NCI-H146 treated with DMSO at 0.1 percent for 48 hours (cell line): Measurements from ENCODE around the gene SOCS6.
A peak's percentile ranks its signal among the peaks of the same experiment; 100 is the strongest.
"Not testable (repeated sequence)": the region's sequence is repeated elsewhere in the genome, so short reads cannot be mapped to it uniquely, and the experiment has no call there.

Source experiments
- DNase-seq: peaks from one replicate; lab custom pipeline; 2025; ENCODE audit not compliant: unreplicated experiment; lab: John Stamatoyannopoulos, UW

The SOCS6 gene

DNA sequence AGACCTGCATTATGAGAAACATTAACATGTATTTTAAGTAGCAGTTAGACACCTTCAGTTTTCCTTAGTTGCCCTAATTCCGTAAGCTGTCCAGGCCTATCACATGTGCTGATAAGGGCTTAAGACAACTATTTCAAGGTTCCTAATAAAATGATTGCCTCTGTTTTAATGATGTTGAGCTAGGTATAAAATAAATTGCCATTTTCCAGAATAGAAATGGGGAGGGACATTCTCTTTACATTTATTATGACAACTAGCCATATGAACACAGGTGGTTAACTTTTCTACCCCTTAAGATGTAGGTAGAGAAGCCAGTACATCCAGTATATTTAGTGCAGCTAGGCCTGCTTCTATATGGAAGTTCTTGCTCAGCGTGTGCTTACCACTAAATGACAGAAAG is 65.9 kb downstream of the SOCS6 start:
- no peak for DNase-seq

DNA sequence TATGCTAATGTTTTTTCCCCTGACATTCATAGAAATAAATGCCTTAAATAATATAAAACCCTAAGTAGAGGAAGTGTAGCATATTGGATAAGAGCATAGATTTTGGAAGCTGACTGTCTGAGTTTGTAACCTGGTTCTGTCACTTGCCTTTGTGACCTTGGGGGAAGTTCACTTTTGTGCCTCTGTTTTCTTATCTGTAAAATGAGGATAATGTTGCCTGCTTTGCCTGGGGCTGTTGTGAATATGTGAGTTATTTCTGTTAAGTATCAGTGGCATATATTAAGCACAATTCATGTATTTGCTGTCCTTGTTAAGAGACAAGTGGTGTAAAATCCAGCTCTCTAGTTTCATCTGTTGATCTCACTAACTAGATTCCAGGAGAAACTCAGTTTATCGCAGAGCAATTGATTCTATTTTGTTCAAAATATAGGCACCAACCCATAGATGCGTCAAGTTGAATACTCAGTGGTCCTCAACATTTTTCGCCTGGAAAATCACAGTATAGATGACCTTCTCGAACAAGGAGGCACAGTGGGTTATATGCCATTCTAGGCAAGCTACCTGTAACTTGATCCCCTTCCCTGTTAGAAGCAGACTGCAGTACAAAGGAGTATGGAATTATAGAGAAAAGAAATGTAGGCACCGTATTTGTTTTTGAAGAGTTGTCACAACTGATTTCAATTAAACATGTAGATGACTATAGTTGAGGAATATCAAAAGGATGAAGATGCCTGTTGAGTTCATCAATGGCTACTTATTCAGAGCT is 67.0 kb downstream of the SOCS6 start:
- DNase-seq: peak; percentile 47

DNA sequence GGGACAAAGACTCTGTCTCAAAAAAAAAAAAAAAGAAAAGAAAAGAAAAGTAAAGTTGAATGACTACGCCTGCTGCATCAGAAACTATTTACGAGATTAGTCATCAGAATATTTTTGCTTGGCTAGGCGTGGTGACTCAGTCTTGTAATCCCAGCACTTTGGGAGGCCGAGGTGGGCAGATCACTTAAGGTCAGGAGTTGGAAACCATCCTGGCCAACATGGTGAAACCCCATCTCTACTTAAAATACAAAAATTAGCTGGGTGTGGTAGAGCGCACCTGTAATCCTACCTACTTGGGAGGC is 69.2 kb downstream of the SOCS6 start:
- DNase-seq: not testable (repeated sequence)

DNA sequence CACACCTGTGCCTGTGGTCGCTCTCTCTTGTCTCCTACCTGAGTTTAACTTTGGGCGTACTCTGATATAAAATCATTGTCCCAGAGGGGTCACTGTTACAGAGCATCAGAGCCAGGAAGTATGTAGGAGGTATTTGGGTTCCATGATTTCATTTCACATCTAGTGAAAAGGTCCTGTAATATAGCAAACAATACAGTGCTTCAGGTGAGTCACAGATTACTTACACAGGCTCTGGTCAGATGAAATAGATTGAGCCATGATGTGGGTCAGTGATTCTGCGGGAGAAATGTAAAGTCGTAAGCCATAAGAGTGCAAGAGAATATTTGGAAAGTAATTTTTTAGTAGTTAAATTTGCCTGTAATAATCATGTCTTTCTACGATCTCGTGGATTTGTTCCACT is 70.2 kb downstream of the SOCS6 start:
- DNase-seq: no peak

DNA sequence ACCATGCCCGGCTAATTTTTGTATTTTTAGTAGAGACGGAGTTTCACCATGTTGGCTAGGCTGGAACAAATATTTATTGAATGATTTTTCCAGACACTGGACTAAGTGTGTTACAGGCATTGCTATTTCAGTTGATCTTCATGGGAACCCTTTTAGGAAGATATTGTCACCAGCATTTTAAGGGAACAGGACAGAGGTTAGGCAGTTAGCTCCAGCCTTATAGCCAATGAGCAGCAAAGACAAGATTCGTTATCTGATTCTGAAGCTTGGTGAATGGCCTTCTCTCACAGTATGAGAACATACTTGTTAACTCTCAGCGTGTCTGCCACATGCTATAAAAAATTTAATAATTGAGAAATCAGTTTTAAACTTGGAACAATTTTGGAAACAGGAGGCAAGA is 73.4 kb downstream of the SOCS6 start:
- no peak for DNase-seq

DNA sequence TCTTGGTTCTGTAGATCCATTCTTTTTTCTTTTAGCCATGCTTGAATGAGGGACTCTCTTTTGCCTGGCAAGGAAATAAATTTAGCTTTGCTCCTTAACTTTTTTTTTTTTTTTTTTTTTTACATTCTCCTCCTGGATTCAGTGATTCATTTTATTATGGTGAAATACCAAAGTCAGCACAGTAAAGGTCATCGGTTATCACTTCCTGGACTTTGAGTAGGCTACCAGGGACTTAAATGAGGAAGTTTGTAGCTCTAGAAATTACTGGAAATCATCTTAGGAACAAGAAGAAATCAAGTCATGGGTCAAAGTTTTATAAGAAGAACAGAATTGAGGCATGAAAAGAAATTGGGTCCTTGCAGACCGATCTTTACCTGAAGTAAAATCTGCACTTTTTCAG is 75.0 kb downstream of the SOCS6 start:
- DNase-seq: no peak

DNA sequence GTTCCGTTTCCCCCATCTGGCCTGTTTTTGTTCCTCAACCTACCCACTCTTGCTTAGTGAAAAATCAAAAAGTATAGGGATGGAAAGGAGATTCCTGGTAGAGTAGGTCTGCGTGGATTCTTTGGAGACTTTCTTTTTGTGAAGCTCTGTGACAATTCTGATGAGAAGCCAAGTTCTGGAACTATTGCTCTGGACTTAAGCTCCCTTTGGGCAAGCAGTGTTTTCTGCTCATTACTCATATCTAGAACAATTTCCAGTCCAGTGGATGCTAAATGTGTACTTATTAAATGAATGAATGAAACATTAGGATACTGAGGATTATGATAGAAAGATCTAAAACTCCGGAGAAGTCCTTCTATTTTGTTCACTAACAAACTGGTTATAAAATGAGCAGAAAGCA is 76.5 kb downstream of the SOCS6 start:
- DNase-seq: no peak

DNA sequence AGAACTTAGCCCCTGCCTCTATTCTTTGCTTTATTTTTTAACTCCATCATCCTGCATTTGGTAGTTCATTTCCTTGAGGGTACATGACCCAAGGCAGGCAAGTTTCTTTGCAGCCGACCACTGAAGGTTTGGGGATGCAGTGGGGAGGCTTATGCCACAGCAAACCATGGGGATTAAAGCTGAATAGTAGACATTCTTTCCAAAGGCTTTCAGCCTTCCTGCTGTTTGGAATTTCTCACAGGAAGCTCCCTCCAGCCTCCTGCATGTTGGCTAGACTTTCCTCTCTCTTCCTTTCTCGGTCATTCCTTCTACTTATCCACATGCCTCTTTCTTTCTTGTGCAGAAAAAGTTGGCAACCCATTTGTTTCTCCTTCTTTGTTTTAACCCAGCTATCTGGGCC is 77.3 kb downstream of the SOCS6 start:
- DNase-seq: no peak

DNA sequence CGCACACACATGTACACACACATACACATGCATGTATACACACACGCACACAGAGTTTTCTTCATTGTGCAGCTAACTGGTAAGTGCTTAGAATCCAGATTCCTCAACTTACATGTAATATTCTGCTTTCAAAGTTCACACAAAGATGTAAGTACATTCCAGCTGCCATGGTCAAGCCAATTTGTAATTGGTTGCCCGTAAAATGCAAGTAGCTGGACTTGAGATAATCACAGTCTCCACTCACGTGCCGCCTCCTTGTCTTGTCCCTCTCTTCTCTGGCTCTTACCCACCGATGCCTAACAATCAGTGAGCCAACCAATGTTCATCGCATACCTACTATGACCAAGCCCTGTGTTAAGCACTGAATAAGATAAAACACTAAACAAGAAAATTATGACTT is 77.8 kb downstream of the SOCS6 start:
- no peak for DNase-seq

DNA sequence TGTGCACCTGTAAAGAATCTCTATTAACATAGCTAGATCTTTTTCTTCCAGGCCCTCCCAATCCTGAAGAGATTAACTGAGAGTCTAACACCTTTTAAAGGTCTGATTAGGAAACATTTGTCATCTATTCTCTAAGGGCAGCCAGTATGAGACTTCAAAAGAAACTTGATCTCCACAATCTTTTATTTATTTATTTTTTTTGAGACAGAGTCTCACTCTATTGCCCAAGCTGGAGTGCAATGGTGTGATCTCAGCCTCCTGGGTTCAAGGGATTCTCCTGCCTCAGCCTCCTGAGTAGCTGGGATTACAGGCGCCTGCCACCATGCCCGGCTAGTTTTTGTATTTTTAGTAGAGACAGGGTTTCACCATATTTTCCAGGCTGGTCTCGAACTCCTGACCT is 78.5 kb downstream of the SOCS6 start:
- not testable (repeated sequence) for DNase-seq

DNA sequence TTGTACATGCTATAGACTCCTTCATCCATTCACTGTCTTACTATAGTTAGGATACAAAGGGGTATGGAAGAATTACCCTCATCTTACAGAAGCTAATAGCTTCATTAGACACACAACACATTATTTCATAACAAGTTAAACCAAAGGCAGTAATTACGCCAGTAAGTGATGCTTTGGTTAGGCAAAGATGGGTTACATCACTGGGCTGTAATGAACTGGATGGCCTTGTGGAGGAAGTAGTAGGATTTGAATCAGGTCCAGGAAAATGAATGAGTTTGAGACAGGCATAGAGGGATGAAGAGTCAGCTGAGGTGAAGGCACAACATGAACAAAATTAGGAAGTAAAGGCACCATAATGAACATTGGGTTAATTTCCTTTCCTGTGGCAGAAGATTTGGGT is 80.1 kb downstream of the SOCS6 start:
- DNase-seq: no peak

DNA sequence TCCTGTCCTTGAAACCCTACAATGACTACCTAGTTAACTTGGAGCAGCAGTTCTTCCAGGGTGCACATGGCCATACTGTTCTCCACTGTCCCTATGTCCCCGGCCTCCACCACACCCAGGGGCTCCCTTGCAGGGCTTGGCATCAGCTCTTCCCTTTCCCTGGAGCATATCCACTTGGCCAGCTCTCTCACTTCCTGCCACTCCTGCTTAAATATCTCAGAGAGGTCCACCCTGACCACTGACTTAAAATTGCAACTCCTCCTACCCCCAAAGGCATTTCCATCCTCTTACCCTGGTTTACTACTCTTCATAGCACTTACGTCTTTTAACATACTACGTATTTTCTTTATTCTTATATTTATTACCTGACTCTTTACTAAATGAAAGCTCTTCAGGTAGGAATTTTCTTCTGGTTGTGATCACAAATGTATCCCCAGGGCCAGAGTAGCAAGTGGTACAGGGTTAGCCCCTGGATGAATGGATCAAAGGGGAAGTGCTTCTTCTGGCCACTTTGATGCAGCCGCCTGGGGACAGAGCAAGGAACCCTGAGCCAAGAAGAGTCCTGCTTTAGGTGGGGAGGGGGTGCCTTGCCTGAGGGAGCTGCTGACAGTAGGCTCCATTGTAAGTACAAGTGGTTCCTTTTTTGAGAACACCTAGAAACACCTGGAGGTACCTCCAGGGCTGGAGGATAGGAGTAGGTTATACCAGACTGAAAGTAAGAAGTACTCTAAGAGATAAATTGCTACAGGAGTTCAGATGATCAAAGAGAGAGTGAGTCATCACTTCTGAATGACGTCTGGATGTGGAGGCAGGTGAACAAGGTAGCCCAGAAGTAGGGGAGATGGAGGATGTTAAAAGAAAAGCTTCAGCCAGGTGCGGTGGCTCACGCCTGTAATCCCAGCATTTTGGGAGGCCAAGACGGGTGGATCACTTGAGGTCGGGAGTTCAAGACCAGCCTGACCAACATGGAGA is 82.2 kb downstream of the SOCS6 start:
- DNase-seq: no peak

DNA sequence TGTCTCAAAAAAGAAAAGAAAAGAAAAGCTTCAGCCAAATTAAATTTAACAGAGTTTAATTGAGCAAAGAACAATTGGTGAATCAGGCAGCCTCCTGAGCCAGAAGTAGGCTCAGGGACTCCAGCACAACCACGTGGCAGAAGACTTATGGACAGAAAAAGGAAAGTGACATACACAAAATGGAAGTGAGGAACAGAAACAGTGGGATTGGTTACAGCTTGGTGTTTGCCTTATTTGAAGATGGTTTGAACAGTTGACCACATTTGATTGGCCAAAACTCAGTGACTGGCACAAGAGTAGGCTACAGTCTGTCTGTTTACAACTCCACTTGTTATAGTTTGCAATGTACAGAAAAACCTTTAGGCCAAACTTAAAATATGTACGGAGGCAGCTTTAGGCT is 83.1 kb downstream of the SOCS6 start:
- no peak for DNase-seq

DNA sequence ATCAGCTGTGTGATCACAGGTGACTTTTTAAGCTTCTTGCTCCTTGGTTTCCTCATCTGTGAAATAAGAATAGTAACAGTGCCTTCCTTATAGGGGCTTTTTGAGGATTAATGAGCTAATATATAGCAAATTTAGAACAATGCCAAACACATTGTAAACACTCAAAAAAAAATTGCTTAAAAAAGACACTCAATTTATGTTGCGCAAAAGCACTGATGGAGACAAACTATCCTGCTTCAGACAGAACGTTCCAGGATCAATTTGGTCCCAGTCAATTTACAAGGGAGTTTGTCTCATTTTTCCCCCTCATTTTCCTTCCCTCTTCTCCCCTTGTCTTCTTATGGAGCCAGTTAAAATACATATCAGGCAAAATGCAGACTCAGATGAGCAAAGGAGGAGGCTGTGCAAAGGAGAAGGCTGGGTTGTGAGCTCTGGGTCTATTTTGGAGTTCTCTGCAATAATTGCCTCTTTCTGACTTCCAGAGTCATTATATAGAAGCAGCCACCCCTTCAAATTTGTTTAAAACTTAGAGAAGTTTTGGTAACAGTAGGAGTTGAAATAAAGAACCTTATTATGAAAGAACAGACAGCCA is 83.7 kb downstream of the SOCS6 start:
- no peak for DNase-seq

DNA sequence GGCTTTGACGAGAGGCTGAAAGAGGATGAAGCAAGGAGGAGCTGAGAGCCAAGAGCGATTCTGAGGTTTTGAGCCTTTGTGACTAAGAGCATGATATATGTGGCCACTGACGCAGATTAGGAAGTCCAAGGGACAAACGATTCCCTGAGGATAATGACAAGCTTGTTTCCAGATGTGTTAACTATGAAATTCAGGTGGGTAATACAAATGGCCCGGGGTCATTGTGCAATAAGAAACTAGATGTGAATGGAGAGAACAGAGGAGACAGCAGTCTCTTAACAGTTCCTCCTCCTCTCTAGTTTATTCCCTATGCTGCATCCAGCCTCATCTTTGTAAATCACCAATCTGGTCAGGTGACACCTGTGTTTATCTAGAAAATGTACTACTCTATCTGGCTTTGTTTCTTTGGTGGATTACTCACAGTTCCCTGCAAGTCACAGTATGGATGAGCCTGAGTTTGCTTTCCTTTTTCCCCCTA is 84.2 kb downstream of the SOCS6 start:
- DNase-seq: no peak

DNA sequence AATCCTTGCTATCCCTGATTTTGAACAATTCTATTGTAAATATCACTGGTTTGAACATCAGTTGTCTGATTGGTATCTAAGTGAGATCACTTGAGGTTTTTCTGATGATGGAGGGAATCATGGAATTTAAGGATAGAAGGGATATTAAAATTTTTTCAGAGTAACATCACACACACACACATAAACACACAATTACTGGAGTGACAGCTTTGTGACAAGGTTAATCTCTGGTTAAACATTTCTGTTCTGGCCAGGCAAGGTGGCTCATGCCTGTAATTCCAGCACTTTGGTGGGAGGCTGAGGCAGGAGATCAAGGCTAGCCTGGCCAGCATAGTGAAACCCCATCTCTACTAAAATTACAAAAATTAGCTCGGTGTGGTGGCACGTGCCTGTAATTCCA is 85.3 kb downstream of the SOCS6 start:
- no peak for DNase-seq

DNA sequence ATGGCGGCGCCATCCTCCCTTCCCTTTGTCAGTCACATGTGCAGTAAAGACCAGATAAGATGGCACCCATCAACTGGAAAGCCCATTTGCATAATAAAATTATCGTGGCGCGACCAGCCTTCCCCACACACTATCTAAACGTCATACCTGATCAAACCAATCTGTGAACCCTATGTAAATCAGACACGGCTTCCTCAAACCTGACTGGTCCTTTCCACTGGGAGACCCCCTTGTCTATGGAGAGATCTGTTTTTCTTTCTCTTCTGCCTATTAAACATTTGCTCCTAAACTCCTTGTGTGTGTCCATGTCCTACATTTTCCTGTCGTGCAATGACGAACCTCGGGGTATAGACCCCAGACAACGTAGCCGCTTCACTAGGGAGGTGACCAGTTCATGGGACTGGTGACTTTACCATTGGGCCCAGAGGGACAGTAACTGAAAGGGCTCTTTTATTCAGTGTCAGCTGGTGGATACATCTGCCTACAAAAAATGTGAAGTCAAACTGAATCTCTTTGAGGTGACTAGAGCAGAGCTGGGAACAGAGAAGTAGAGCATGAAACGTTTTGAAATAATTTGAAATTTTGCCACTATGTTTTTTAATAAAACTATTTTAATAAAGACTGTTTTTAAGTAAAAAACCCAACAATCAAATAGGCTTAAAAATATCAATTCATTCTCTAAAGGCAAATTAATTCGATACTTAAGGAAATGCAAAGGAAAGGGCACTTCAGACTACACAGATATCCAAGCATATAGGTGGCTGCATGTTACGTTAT is 87.5 kb downstream of the SOCS6 start:
- DNase-seq: no peak

DNA sequence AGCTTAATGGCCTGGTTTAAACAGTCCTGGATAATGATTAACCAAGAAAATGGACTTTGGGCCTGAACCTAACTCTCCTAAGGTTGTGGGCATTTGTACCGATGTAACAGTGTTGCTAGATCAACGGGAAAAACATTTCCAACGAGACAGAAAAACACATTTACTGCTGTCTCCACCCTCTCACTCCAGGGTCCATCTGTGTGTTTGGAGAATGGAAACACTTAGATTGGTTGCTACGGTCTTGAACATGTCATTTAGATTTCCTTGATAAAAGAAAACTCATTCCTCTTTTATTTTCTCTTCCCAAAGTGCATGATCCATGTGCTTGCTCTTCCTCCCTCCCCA is 88.0 kb downstream of the SOCS6 start:
- DNase-seq: no peak

DNA sequence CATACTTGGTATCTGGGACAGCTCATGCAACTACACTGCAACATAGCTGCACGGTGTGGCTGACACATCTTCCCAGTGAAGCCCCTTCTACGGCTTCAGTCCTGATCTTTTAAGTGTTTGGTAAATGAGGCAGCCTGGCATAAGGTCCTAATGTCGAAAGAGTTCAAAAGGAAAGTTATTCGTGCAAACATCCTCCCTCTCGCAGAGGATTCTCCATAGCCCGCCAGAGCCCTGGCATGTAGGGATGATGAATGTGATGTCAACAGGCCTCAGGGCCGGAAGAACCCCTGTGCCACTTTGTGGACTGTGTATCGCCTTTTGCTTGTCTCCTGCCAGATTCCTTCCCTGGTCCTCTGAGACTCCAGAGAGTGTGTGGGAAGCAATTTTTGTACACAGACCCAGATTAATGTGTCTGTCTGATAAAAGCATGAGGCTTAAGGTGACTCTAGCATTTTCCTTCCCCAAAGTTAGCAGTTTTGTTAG is 88.5 kb downstream of the SOCS6 start:
- DNase-seq: no peak

DNA sequence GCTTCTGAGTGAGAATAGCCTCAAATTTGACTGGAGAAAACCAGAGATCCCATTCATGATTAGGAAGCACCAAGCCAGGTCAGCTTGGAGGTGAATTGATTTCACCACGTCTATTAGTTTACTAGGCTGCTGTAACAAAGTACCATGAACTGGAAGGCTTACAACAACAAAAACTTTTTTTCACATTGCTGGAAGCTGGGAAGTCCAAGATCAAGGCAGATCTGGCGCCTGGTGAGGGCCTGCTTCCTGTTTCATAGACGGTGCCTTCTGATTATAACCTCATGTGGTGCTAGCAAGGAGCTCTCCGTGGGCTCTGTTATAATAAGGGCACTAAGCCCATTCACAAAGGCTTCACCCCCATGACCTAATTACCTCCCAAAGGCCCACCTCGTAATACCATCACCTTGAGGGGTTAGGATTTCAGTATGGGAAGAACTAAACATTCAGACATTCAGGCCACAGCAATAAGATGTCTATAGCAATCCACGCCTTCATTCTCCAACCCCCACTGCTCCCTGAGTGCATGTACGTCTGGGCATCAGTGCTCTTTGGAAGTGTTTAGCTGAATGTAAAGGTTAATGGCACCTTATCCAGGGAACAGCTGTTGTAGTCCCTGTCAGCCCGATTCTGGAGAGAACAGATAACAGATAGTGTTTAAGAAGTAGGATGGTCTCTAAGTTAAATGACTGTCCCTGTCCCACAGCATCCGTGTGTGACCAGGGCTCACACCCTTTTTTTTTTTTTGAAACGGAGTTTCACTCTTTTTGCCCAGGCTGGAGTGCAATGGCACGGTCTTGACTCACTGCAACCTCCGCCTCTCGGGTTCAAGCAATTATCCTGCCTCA is 89.2 kb downstream of the SOCS6 start:
- no peak for DNase-seq
